GM12872 (cell line): ENCODE data around the gene ZACN.

ENCODE experiments used
- TF ChIP-seq, protein P1 (sequence below): IDR thresholded peaks from 3 replicates; pipeline ENCODE4 v1.5.1; 2011; ENCODE audit warnings: low read depth, mild to moderate bottlenecking, low read length, moderate library complexity; ENCODE audit not compliant: insufficient read depth

The ZACN gene

DNA sequence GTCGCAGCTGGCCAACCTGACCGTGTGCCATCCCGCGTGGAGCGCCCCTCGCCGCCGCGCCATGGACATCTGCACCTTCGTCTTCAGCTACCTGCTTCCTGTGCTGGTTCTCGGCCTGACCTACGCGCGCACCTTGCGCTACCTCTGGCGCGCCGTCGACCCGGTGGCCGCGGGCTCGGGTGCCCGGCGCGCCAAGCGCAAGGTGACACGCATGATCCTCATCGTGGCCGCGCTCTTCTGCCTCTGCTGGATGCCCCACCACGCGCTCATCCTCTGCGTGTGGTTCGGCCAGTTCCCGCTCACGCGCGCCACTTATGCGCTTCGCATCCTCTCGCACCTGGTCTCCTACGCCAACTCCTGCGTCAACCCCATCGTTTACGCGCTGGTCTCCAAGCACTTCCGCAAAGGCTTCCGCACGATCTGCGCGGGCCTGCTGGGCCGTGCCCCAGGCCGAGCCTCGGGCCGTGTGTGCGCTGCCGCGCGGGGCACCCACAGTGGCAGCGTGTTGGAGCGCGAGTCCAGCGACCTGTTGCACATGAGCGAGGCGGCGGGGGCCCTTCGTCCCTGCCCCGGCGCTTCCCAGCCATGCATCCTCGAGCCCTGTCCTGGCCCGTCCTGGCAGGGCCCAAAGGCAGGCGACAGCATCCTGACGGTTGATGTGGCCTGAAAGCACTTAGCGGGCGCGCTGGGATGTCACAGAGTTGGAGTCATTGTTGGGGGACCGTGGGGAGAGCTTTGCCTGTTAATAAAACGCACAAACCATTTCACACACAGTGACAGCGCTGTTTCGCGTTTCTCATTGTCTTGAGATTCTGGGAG lies 2.0 kb upstream of the ZACN start:
- TF ChIP-seq, protein P1, sequence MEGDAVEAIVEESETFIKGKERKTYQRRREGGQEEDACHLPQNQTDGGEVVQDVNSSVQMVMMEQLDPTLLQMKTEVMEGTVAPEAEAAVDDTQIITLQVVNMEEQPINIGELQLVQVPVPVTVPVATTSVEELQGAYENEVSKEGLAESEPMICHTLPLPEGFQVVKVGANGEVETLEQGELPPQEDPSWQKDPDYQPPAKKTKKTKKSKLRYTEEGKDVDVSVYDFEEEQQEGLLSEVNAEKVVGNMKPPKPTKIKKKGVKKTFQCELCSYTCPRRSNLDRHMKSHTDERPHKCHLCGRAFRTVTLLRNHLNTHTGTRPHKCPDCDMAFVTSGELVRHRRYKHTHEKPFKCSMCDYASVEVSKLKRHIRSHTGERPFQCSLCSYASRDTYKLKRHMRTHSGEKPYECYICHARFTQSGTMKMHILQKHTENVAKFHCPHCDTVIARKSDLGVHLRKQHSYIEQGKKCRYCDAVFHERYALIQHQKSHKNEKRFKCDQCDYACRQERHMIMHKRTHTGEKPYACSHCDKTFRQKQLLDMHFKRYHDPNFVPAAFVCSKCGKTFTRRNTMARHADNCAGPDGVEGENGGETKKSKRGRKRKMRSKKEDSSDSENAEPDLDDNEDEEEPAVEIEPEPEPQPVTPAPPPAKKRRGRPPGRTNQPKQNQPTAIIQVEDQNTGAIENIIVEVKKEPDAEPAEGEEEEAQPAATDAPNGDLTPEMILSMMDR: no peak

DNA sequence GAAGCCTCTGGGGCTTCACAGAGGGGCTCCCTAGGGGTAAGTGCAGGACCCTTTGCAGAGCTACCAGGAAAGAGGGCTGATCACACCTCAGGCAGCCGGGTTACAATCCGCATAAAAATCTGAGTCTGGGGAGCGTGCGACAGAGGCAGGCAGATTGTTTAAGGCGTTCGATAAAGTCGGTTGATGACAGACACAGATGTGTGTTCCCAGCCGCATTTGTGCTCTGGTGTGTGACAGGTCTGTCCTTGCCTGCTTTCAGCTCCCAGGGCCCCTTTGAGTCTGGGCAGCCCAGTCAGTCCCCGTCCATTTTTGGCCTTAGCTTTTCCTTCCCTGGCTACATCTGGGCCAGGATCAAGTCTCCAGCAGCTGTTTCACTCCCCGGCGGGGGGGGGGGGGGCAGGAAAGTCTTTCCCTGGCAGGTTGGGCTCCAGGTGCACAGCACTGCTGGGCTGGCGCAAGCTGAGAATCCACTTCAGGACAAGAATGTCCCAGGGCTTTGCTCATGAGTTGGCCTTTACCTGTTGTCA lies 1.3 kb upstream of the ZACN start:
- TF ChIP-seq, protein P1: no peak

DNA sequence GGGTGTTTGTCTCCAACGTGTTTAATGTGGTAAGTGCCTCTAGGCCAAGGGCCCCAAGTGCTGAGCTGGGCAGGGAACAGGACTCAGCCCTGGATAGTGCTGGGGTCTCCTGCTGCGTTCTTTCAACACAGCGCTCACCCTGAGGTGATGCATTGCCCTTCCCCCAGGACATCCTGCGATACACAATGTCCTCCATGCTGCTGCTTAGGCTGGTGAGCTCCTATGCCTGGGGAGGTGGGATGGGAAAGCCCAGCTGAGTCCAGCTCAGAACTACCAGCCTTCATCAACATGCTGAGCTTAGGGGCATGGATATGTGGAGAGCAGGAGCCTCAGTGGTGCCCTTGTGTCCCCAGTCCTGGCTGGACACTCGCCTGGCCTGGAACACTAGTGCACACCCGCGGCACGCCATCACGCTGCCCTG lies 563 bp downstream of the ZACN start:
- TF ChIP-seq, protein P1: no peak

DNA sequence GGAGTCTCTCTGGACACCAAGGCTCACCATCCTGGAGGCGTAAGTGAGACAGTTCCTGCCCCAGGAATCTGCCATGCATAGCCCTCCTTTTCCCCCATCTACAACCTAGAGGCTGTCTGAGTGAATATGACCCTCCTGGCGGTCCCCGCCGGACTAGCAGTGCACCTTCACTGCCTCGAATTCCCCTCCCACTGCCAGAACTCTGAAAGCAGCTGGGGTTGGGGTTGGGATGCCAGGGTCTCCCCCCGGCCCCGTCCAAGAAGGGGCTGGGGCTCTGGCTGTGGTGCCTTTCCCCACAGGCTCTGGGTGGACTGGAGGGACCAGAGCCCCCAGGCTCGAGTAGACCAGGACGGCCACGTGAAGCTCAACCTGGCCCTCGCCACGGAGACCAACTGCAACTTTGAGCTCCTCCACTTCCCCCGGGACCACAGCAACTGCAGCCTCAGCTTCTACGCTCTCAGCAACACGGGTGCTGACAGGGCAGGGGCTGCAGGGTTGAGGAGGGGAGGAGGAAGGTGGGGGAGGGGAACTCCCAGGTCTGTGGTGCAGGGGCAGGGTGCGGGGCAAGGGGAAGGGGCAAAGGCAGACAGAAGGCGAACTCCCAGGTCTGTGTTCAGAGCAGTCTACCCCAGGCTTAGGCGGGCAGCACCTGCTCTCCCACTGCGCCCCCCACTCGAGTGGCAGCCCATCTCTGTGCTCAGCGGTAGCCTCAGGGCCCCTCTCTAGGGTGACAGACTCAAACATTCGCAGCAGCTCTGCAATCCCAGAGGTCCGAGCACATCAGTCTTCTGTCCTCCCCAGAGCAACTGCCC lies 1.2 kb downstream of the ZACN start:
- TF ChIP-seq, protein P1: no peak

DNA sequence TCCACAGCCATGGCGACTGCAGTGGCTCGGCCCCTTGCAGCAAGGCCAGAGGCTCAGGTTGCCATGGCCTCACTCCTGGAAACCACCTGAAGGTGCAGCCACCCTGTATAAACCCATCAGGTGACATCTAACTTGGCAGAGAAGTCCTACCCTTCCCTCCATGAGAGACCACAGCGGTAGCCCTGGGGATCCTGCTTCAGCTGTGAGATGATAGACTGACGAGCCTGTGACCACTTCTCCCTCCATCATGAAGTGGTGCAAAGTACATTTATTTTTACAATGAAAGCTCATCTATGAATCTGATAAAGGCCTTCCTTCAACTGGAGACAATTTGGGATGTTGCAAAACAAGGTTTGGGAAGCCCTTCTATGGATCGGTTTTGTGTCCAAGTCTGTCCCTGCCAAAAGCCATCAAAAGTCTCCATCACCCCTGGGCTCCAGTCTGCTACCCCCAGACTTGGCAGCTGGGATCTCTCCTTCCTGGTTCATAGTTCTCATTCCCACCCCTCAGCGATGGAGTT lies 1.8 kb downstream of the ZACN start:
- TF ChIP-seq, protein P1: no peak

DNA sequence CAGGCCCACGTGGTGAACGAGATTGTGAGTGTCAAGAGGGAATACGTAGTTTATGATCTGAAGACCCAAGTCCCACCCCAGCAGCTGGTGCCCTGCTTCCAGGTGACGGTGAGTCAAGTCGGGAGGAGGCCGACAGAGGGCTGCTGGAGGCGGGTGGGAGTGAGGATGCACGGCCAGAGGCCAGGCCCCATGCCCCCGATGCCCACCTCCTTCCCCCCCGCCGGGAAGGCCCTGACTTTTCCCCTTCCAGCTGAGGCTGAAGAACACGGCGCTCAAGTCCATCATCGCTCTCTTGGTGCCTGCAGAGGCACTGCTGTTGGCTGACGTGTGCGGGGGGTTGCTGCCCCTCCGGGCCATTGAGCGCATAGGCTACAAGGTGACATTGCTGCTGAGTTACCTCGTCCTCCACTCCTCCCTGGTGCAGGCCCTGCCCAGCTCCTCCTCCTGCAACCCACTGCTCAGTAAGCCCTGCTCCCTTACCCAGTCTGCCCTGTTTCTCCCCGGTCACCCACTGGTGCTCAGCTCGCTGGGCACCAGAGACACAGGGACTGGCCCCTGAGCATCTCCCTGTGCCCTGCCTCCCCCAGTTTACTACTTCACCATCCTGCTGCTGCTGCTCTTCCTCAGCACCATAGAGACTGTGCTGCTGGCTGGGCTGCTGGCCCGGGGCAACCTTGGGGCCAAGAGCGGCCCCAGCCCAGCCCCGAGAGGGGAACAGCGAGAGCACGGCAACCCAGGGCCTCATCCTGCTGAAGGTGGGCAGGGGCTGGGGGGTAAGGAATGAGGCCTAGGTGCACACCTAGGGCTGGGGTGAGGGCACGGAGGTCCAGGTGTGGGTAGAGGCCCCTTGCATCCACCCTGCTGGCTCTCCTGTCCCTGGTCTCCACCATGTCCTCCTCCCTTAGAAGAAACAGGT lies 2.6 kb downstream of the ZACN start:
- TF ChIP-seq, protein P1: no peak
